ENCODE results near the gene GNLY.

DNA sequence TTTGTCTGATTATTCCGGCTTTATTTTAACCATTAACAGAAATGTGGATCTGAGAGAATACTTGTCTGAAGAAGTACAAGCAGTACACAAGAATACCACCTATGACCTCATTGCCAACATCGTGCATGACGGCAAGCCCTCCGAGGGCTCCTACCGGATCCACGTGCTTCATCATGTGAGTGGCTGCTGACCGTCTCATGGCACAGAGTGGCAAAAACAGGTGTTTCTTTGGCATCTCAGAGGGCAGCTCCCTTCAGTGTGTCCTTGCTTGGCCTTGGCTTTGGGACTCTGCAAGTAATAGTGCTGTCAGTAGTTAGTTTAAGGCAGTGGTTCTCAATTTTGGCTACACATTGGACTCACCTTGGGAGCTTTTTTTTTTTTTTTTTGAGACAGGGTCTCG lies 49.2 kb upstream of the GNLY start:
- TF ChIP-seq CTCF (IDR thresholded peaks at IDR 0.05; ENCODE audit: low read depth, low read length) (no peak), EZH2phosphoT487 (IDR thresholded peaks at IDR 0.05; ENCODE audit: low read depth) (no peak)

Data from OCI-LY3 (cell line).